HepG2 (cell line): Measurements from ENCODE around the gene ARFGAP3. TPM values are rescaled to one million over a fixed set of nuclear protein-coding genes. Genes with fewer than 3 reads are reported as not detected.

Experiments used
- KAT7 ChIP-seq: IDR thresholded peaks from 2 replicates; pipeline ENCODE4 v1.6.1; 2018; ENCODE audit warnings: borderline replicate concordance, missing compliant biosample characterization
- NCOA5 ChIP-seq: sonication (generic); formaldehyde crosslinking; IDR thresholded peaks from 2 replicates; pipeline ENCODE4 v1.4.0; 2020; ENCODE audit warnings: missing genetic modification reagents
- NR2F1 ChIP-seq, 2 experiments: fragments of 450-650 bp in 1 of 2; formaldehyde crosslinking in 1 of 2; IDR thresholded peaks; 2 replicates each; pipeline versions ENCODE4 v1.5.0 to v1.6.1; 2016 to 2020; ENCODE audit warnings: mild to moderate bottlenecking in 1 of 2, missing compliant biosample characterization in 1 of 2, missing genetic modification reagents in 1 of 2, moderate library complexity in 1 of 2
- SCMH1 ChIP-seq: sonication (generic); formaldehyde crosslinking; IDR thresholded peaks from 2 replicates; pipeline ENCODE4 v1.9.0; 2021; ENCODE audit warnings: missing genetic modification reagents, mild to moderate bottlenecking, borderline replicate concordance
- SIX1 ChIP-seq: sonication (generic); formaldehyde crosslinking; IDR thresholded peaks from 2 replicates; pipeline ENCODE4 v1.4.0; 2020; ENCODE audit warnings: missing genetic modification reagents, borderline replicate concordance
- TAF15 ChIP-seq: fragments of 200-400 bp; formaldehyde crosslinking; IDR thresholded peaks from one replicate; pipeline ENCODE4 v1.6.1; 2018; ENCODE audit warnings: mild to moderate bottlenecking, low read depth, low read length; ENCODE audit not compliant: poor library complexity, severe bottlenecking
- TARDBP ChIP-seq: sonication (generic); formaldehyde crosslinking; IDR thresholded peaks from 2 replicates; pipeline ENCODE4 v1.8.0; 2022; ENCODE audit warnings: mild to moderate bottlenecking, missing genetic modification reagents
- ZNF446 ChIP-seq: sonication (generic); formaldehyde crosslinking; IDR thresholded peaks from 2 replicates; pipeline ENCODE4 v1.5.0; 2020; ENCODE audit warnings: mild to moderate bottlenecking, missing genetic modification reagents
- ZNF530 ChIP-seq: sonication (generic); formaldehyde crosslinking; IDR thresholded peaks from 2 replicates; pipeline ENCODE4 v1.5.0; 2020; ENCODE audit warnings: low read depth, mild to moderate bottlenecking, missing genetic modification reagents
- ZNF878 ChIP-seq: sonication (generic); formaldehyde crosslinking; IDR thresholded peaks from 2 replicates; pipeline ENCODE4 v1.8.1; 2023; ENCODE audit warnings: mild to moderate bottlenecking, missing genetic modification reagents, moderate library complexity
- ZSCAN12 ChIP-seq: sonication (generic); formaldehyde crosslinking; IDR thresholded peaks from 2 replicates; pipeline ENCODE4 v1.9.0; 2021; ENCODE audit warnings: mild to moderate bottlenecking, missing genetic modification reagents
- polyA plus RNA-seq, 8 experiments: library from polyadenylated mRNA; depleted of rRNA in 3 of 8; stranded (reverse) in 7 of 8; unstranded in 1 of 8; fragments of >200 nt; fragmentation: Illumina TruSeq in 4 of 8; extraction: Trizol in 4 of 8; gene quantifications; 2 replicates each; pipeline versions ENCODE4 v1.2.1 to v1.2.3, GENCODE V29; 2011 to 2016; ENCODE audit warnings: low read depth in 4 of 8, missing spikeins in 1 of 8, mixed read lengths in 1 of 8; ENCODE audit not compliant: insufficient read depth in 1 of 8
- total RNA-seq, 5 experiments: library from RNA; depleted of rRNA; stranded (reverse); fragments of >200 nt; fragmentation: Illumina TruSeq; extraction: Trizol; gene quantifications; 2 replicates each; pipeline ENCODE4 v1.2.3, GENCODE V29; 2016; ENCODE audit warnings: low read depth in 1 of 5
- TF ChIP-seq, protein P1 (sequence below): sonication (generic); formaldehyde crosslinking; IDR thresholded peaks from 2 replicates; pipeline ENCODE4 v1.5.0; 2020; ENCODE audit warnings: missing genetic modification reagents
- TF ChIP-seq, protein P2 (sequence below): sonication (generic); formaldehyde crosslinking; IDR thresholded peaks from 2 replicates; pipeline ENCODE4 v1.5.0; 2020; ENCODE audit warnings: mild to moderate bottlenecking, missing genetic modification reagents, moderate library complexity

The ARFGAP3 gene
- total and polyA plus RNA-seq, 2 of the 13 experiments (the other 11 are each of a cell fraction or from before 2014, with no cell fraction given): 41.7 to 61.6 TPM

DNA sequence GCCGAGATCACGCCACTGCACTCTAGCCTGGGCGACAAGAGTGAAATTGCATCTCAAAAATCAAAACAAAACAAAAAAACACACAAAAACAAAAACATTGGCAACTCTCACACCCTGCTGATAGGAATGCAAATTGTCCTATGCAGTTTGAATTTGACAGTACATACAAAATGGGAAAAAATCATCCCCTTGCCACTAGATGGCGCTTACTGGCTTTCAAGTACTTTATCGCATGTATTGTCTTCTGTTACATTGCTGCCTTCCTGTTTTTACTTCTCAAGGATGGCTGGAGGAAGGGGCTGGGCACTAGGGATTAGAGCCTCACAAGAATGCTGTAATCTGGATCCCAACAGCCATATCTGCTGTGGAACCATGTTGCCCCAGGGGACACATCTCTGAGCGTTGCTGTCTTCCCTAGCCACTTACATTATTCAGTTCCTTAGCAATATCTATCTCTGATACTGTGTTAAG, 77.0 kb downstream of the ARFGAP3 start (continued):
- TF ChIP-seq ZNF446 (CRISPR knock-in tag) (no peak), ZNF878 (no peak), ZSCAN12 (CRISPR knock-in tag) (no peak), NR2F1 (CRISPR knock-in tag; IDR thresholded peaks at IDR 0.05) (no peak), SIX1 (CRISPR knock-in tag) (no peak), ZNF530 (CRISPR knock-in tag) (no peak), TARDBP (CRISPR knock-in tag) (no peak; the same call in 1 of the 2 replicates), TAF15 (no peak), NCOA5 (CRISPR knock-in tag) (no peak), SCMH1 (CRISPR knock-in tag) (no peak), KAT7 (CRISPR knock-in tag) (no peak)
- TF ChIP-seq, protein P1, sequence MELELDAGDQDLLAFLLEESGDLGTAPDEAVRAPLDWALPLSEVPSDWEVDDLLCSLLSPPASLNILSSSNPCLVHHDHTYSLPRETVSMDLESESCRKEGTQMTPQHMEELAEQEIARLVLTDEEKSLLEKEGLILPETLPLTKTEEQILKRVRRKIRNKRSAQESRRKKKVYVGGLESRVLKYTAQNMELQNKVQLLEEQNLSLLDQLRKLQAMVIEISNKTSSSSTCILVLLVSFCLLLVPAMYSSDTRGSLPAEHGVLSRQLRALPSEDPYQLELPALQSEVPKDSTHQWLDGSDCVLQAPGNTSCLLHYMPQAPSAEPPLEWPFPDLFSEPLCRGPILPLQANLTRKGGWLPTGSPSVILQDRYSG: no peak
- TF ChIP-seq, protein P2, sequence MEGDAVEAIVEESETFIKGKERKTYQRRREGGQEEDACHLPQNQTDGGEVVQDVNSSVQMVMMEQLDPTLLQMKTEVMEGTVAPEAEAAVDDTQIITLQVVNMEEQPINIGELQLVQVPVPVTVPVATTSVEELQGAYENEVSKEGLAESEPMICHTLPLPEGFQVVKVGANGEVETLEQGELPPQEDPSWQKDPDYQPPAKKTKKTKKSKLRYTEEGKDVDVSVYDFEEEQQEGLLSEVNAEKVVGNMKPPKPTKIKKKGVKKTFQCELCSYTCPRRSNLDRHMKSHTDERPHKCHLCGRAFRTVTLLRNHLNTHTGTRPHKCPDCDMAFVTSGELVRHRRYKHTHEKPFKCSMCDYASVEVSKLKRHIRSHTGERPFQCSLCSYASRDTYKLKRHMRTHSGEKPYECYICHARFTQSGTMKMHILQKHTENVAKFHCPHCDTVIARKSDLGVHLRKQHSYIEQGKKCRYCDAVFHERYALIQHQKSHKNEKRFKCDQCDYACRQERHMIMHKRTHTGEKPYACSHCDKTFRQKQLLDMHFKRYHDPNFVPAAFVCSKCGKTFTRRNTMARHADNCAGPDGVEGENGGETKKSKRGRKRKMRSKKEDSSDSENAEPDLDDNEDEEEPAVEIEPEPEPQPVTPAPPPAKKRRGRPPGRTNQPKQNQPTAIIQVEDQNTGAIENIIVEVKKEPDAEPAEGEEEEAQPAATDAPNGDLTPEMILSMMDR (CRISPR knock-in tag): peak; percentile 94
